Caco-2 (cell line): ENCODE measurements around the gene CLPTM1L. TPM values are rescaled to one million over a fixed set of nuclear protein-coding genes. Genes with fewer than 3 reads are reported as not detected.

Experiments used
- BruUV-seq: library from RNA; stranded (reverse); fragments of 400-500 nt; replicated peaks from 2 replicates; lab custom pipeline; 2021; lab: Mats Ljungman, UMichigan
- CTCF ChIA-PET: fragments of 300-600 bp; sonication (Branson Sonifier 250); formaldehyde crosslinking; loops from one replicate; lab custom pipeline; 2022; ENCODE audit warnings: antibody characterized with exemption; lab: Charles Lee
- POLR2A ChIA-PET: fragments of 300-600 bp; sonication (Branson Sonifier 250); formaldehyde crosslinking; loops from one replicate; lab custom pipeline; 2022; ENCODE audit warnings: antibody characterized with exemption; lab: Charles Lee
- DNase-seq, 2 experiments: peaks; one replicate each; pipeline versions ENCODE4 v3.0.0 to v3.0.0-alpha.2; 2020 to 2022
- H3K27me3 ChIP-seq: replicated peaks from 2 replicates; pipeline ENCODE4 v1.6.0; 2011; ENCODE audit warnings: low read length; ENCODE audit not compliant: control insufficient read depth, insufficient read depth
- H3K36me3 ChIP-seq: 2 replicates; pipeline ENCODE4 v1.5.1; 2011; ENCODE audit warnings: low read length; ENCODE audit not compliant: control insufficient read depth, insufficient read depth
- H3K4me1 ChIP-seq: fragments of 250-450 bp; sonication (Bioruptor Pico); 2 replicates; pipeline ENCODE4 v1.5.1; 2020; ENCODE audit warnings: mild to moderate bottlenecking
- H3K4me3 ChIP-seq: 2 replicates; pipeline ENCODE4 v1.5.1; 2011; ENCODE audit warnings: low read depth, mild to moderate bottlenecking, control low read depth, low read length
- H3K9me3 ChIP-seq: fragments of 250-450 bp; sonication (Bioruptor Pico); 2 replicates; pipeline ENCODE4 v1.5.1; 2020; ENCODE audit warnings: mild to moderate bottlenecking, moderate library complexity
- H3K27ac Mint-ChIP-seq: one replicate; pipeline ENCODE4 v1.8.0; 2022; ENCODE audit warnings: mixed read lengths; ENCODE audit not compliant: unreplicated experiment
- H3K27me3 Mint-ChIP-seq: one replicate; pipeline ENCODE4 v1.8.0; 2022; ENCODE audit warnings: mixed read lengths; ENCODE audit not compliant: insufficient read depth, unreplicated experiment
- H3K36me3 Mint-ChIP-seq: one replicate; pipeline ENCODE4 v1.8.0; 2022; ENCODE audit warnings: mild to moderate bottlenecking, mixed read lengths; ENCODE audit not compliant: insufficient read depth, unreplicated experiment
- H3K4me1 Mint-ChIP-seq: one replicate; pipeline ENCODE4 v1.8.0; 2022; ENCODE audit warnings: low read depth, mixed read lengths; ENCODE audit not compliant: unreplicated experiment
- H3K4me3 Mint-ChIP-seq: one replicate; pipeline ENCODE4 v1.8.0; 2022; ENCODE audit warnings: mild to moderate bottlenecking, moderate library complexity, mixed read lengths; ENCODE audit not compliant: unreplicated experiment
- H3K9me3 Mint-ChIP-seq: one replicate; pipeline ENCODE4 v1.8.0; 2022; ENCODE audit warnings: mixed read lengths; ENCODE audit not compliant: unreplicated experiment
- CTCF ChIP-seq, 2 experiments: fragments of 200-600 bp in 1 of 2; IDR thresholded peaks; 1 replicate in 1 of 2; 2 replicates in 1 of 2; pipeline versions ENCODE4 v1.5.1 to v1.8.0; 2011 to 2022; ENCODE audit warnings: antibody characterized with exemption in 1 of 2, control low read depth in 1 of 2, inconsistent platforms in 1 of 2, low read depth in 1 of 2, low read length in 1 of 2, mild to moderate bottlenecking in 1 of 2, moderate library complexity in 1 of 2; ENCODE audit not compliant: insufficient read depth in 1 of 2, severe bottlenecking in 1 of 2, unreplicated experiment in 1 of 2
- intact Hi-C: fragments of 100-400 bp; cut with micrococcal nuclease; formaldehyde crosslinking; loops from one replicate; pipeline ENCODE4 v1.10.0; 2022; ENCODE audit not compliant: unreplicated experiment
- total RNA-seq: library from RNA; stranded (reverse); gene quantifications from 2 replicates; pipeline ENCODE4 v1.2.3, GENCODE V29; 2022

Gene CLPTM1L
- total RNA-seq, 1 experiment from 2014 or later = 114 TPM

GRCh38 chr5:1380910-1381309 lies 36.0 kb upstream of the CLPTM1L start:
- intact Hi-C loops = loop anchor here (2.0 kb wide), 1 partner anchor 264 kb away; no protein-coding TSS in a partner anchor
- Histone ChIP-seq H3K4me3 (no peak overlapping the region), H3K9me3 (0 out of 2 replicates have a peak, but pooled peaks cover 8% of the 10 kb centered on the region), H3K27me3 (peaks cover 1% of the 10 kb centered on the region), H3K4me1 (peaks cover 6% of the 10 kb centered on the region), H3K36me3 (no peaks in the 10 kb centered on the region)
- Mint-ChIP-seq H3K27me3 (peaks cover 5% of the 10 kb centered on the region), H3K9me3 (no peaks in the 10 kb centered on the region), H3K4me1 (no peaks in the 10 kb centered on the region), H3K4me3 (peak overlapping the region; percentile 8), H3K36me3 (no peaks in the 10 kb centered on the region), H3K27ac (no peak overlapping the region)
- TF ChIP-seq CTCF (IDR thresholded peaks at IDR 0.05; ENCODE audit: insufficient read depth in 1 of 2, low read depth in 1 of 2, low read length in 1 of 2, severe bottlenecking in 1 of 2, unreplicated experiment in 1 of 2) = no peak
- peak in 1 of 2 experiments; percentile 21 for DNase-seq
- BruUV-seq = no TSS peak
- POLR2A ChIA-PET = no interaction called here
- CTCF ChIA-PET = interaction anchor here (0.7 to 1.9 kb wide), 4 partner anchors 10 to 264 kb away, joined by 3 to 9 read pairs (median 4); no protein-coding TSS in a partner anchor

- Histone ChIP-seq H3K27me3 (peaks cover 1% of the 10 kb centered on the region; the same call in 1 of the 2 replicates), H3K4me3 (0 out of 2 replicates have a peak overlapping the region, but pooled peaks have one; percentile 7), H3K9me3 (0 out of 2 replicates have a peak, but pooled peaks cover 8% of the 10 kb centered on the region), H3K4me1 (peaks cover 6% of the 10 kb centered on the region), H3K36me3 (no peaks in the 10 kb centered on the region)
- no TSS peak for BruUV-seq
- ChIA-PET CTCF (interaction anchor here (0.7 to 1.9 kb wide), 4 partner anchors 10 to 265 kb away, joined by 3 to 9 read pairs (median 4); no protein-coding TSS in a partner anchor), POLR2A (no interaction called here)
- peak; percentile 60 to 71 for DNase-seq
- Mint-ChIP-seq H3K4me3 (peak overlapping the region; percentile 59), H3K9me3 (no peaks in the 10 kb centered on the region), H3K27ac (no peak overlapping the region), H3K27me3 (peaks cover 5% of the 10 kb centered on the region), H3K36me3 (no peaks in the 10 kb centered on the region), H3K4me1 (no peaks in the 10 kb centered on the region)
- intact Hi-C loops = loop anchor here (2.0 kb wide), 1 partner anchor 265 kb away; no protein-coding TSS in a partner anchor
- TF ChIP-seq CTCF (IDR thresholded peaks at IDR 0.05; ENCODE audit: insufficient read depth in 1 of 2, low read depth in 1 of 2, low read length in 1 of 2, severe bottlenecking in 1 of 2, unreplicated experiment in 1 of 2) = peak; percentile 55 to 66
Measured at GRCh38 chr5:1380011-1380817, 35.3 kb upstream of the CLPTM1L start.

- intact Hi-C loops = no loop called here
- BruUV-seq = no TSS peak
Measured at GRCh38 chr5:1378866-1379659, 34.2 kb upstream of the CLPTM1L start.

More at GRCh38 chr5:1378866-1379659, 34.2 kb upstream of the CLPTM1L start:
- Histone ChIP-seq H3K27me3 (no peaks in the 10 kb centered on the region), H3K4me1 (peaks cover 6% of the 10 kb centered on the region), H3K4me3 (no peak overlapping the region), H3K36me3 (no peaks in the 10 kb centered on the region), H3K9me3 (0 out of 2 replicates have a peak, but pooled peaks cover 8% of the 10 kb centered on the region)
- ChIA-PET POLR2A (no interaction called here), CTCF (interaction anchor here (1.9 kb wide), 1 partner anchor 266 kb away, joined by 9 read pairs; no protein-coding TSS in a partner anchor)
- DNase-seq = no peak
- Mint-ChIP-seq H3K27me3 (peaks cover 5% of the 10 kb centered on the region), H3K36me3 (no peaks in the 10 kb centered on the region), H3K9me3 (no peaks in the 10 kb centered on the region), H3K4me1 (no peaks in the 10 kb centered on the region), H3K4me3 (no peak overlapping the region), H3K27ac (no peak overlapping the region)
- TF ChIP-seq CTCF (IDR thresholded peaks at IDR 0.05; ENCODE audit: insufficient read depth in 1 of 2, low read depth in 1 of 2, low read length in 1 of 2, severe bottlenecking in 1 of 2, unreplicated experiment in 1 of 2) = no peak
